ENCODE data around the gene AK3.

Gene AK3

GRCh38 chr9:4701526-4701925, 39.5 kb downstream of the AK3 start:
- H3K27ac ChIP-seq, result no peak overlapping the region
- H3K4me1 ChIP-seq (ENCODE audit: control insufficient read depth in 1 of 2, insufficient read depth in 1 of 2, low read depth in 1 of 2, low read length in 1 of 2), result no peaks in the 10 kb centered on the region
- H3K9me3 ChIP-seq, result no peaks in the 10 kb centered on the region
- H3K4me3 ChIP-seq (ENCODE audit: low read depth in 1 of 2, low read length in 1 of 2), result no peak overlapping the region
- TF ChIP-seq CTCF (IDR thresholded peaks at IDR 0.05), result no peak
- H3K36me3 ChIP-seq, result peaks cover 37% of the 10 kb centered on the region
- no peaks in the 10 kb centered on the region for H3K27me3 ChIP-seq

GRCh38 chr9:4700932-4701331, 40.1 kb downstream of the AK3 start:
- Histone ChIP-seq H3K27ac (no peak overlapping the region), H3K27me3 (no peaks in the 10 kb centered on the region), H3K4me3 (ENCODE audit: low read depth in 1 of 2, low read length in 1 of 2) (no peak overlapping the region), H3K9me3 (no peaks in the 10 kb centered on the region), H3K36me3 (peaks cover 32% of the 10 kb centered on the region), H3K4me1 (ENCODE audit: control insufficient read depth in 1 of 2, insufficient read depth in 1 of 2, low read depth in 1 of 2, low read length in 1 of 2) (no peaks in the 10 kb centered on the region)
- no peak for TF ChIP-seq CTCF (IDR thresholded peaks at IDR 0.05)

GRCh38 chr9:4700091-4700490, 40.9 kb downstream of the AK3 start:
- Histone ChIP-seq H3K4me3 (ENCODE audit: low read depth in 1 of 2, low read length in 1 of 2) (no peak overlapping the region), H3K36me3 (peaks cover 30% of the 10 kb centered on the region), H3K4me1 (ENCODE audit: control insufficient read depth in 1 of 2, insufficient read depth in 1 of 2, low read depth in 1 of 2, low read length in 1 of 2) (no peaks in the 10 kb centered on the region), H3K9me3 (no peaks in the 10 kb centered on the region), H3K27ac (no peak overlapping the region), H3K27me3 (no peaks in the 10 kb centered on the region)
- TF ChIP-seq CTCF (IDR thresholded peaks at IDR 0.05), result no peak

- no peaks in the 10 kb centered on the region for H3K9me3 ChIP-seq
- peaks cover 19% of the 10 kb centered on the region for H3K36me3 ChIP-seq
- no peaks in the 10 kb centered on the region for H3K4me1 ChIP-seq (ENCODE audit: control insufficient read depth in 1 of 2, insufficient read depth in 1 of 2, low read depth in 1 of 2, low read length in 1 of 2)
- TF ChIP-seq CTCF (IDR thresholded peaks at IDR 0.05), result no peak
- H3K27ac ChIP-seq, result no peak overlapping the region
- H3K27me3 ChIP-seq, result no peaks in the 10 kb centered on the region
- H3K4me3 ChIP-seq (ENCODE audit: low read depth in 1 of 2, low read length in 1 of 2), result no peak overlapping the region
Measured at GRCh38 chr9:4691795-4692194, 49.2 kb downstream of the AK3 start.

- Histone ChIP-seq H3K4me3 (ENCODE audit: low read depth in 1 of 2, low read length in 1 of 2) (no peak overlapping the region), H3K9me3 (no peaks in the 10 kb centered on the region), H3K36me3 (peaks cover 35% of the 10 kb centered on the region), H3K27me3 (no peaks in the 10 kb centered on the region), H3K4me1 (ENCODE audit: control insufficient read depth in 1 of 2, insufficient read depth in 1 of 2, low read depth in 1 of 2, low read length in 1 of 2) (no peaks in the 10 kb centered on the region), H3K27ac (no peak overlapping the region)
- TF ChIP-seq CTCF (IDR thresholded peaks at IDR 0.05), result no peak
Measured at GRCh38 chr9:4690144-4690543, 50.9 kb downstream of the AK3 start.

- Histone ChIP-seq H3K4me3 (ENCODE audit: low read depth in 1 of 2, low read length in 1 of 2) (no peak overlapping the region), H3K27ac (no peak overlapping the region), H3K9me3 (no peaks in the 10 kb centered on the region), H3K27me3 (no peaks in the 10 kb centered on the region), H3K36me3 (peaks cover 35% of the 10 kb centered on the region), H3K4me1 (ENCODE audit: control insufficient read depth in 1 of 2, insufficient read depth in 1 of 2, low read depth in 1 of 2, low read length in 1 of 2) (no peaks in the 10 kb centered on the region)
- TF ChIP-seq CTCF (IDR thresholded peaks at IDR 0.05), result no peak
Measured at GRCh38 chr9:4689687-4690104, 51.3 kb downstream of the AK3 start.
